HCT116 (cell line): ENCODE measurements around the gene TRMU. TPM values are rescaled to one million over a fixed set of nuclear protein-coding genes. Genes with fewer than 3 reads are reported as not detected.

ENCODE experiments used
- ATAC-seq: fragments of 200-7000 bp; cut with Tn5 transposase; 2 replicates; pipeline ENCODE4 v1.9.1; 2020; ENCODE audit warnings: mild to moderate bottlenecking, moderate library complexity
- BruUV-seq: library from RNA; stranded (reverse); fragments of 400-500 nt; replicated peaks from 2 replicates; lab custom pipeline; 2021; lab: Mats Ljungman, UMichigan
- CTCF ChIA-PET: fragments of 300-600 bp; sonication (Branson Sonifier 250); formaldehyde crosslinking; loops from one replicate; lab custom pipeline; 2021; ENCODE audit warnings: antibody characterized with exemption; lab: Charles Lee
- POLR2A ChIA-PET: fragments of 300-600, 350-600 bp; sonication (Branson Sonifier 250); formaldehyde crosslinking; loops from one replicate; lab custom pipeline; 2021; ENCODE audit warnings: antibody characterized with exemption; lab: Charles Lee
- RAD21 ChIA-PET, 2 experiments: fragments of 300-600 bp; sonication (Branson Sonifier 250); formaldehyde crosslinking; loops; one replicate each; lab custom pipeline; 2023; ENCODE audit warnings: low total read pairs in 2 of 2; ENCODE audit not compliant: uncharacterized antibody in 2 of 2, unreplicated experiment in 2 of 2, low non-redundant PET in 1 of 2; lab: Charles Lee
- DNase-seq: peaks from one replicate; pipeline ENCODE4 v3.0.0-alpha.2; 2010; ENCODE audit warnings: low read depth, low spot score
- H2AFZ ChIP-seq: fragments of 200-600 bp; shearing (Covaris generic), sonication (generic); 2 replicates; pipeline ENCODE4 v1.6.1; 2017; ENCODE audit warnings: low read depth, mixed run types, mixed read lengths, antibody characterized with exemption, low read length; ENCODE audit not compliant: poor library complexity, severe bottlenecking
- H3K27ac ChIP-seq: 2 replicates; pipeline ENCODE4 v1.5.1; 2012; ENCODE audit warnings: low read depth, low read length
- H3K27me3 ChIP-seq: fragments of 200-600 bp; sonication (generic); 2 replicates; pipeline ENCODE4 v1.6.1; 2016; ENCODE audit warnings: mixed run types, low read length, mixed read lengths; ENCODE audit not compliant: insufficient read depth
- H3K36me3 ChIP-seq, 2 experiments: fragments of 200-500 bp in 1 of 2; fragments of 200-600 bp in 1 of 2; sonication (Bioruptor generic) in 1 of 2; sonication (generic) in 1 of 2; 2 replicates each; pipeline versions ENCODE4 v1.5.1 to v1.6.1; 2014 to 2016; ENCODE audit warnings: low read length in 2 of 2, inconsistent platforms in 1 of 2, mixed read lengths in 1 of 2, mixed run types in 1 of 2; ENCODE audit not compliant: insufficient read depth in 2 of 2, control insufficient read depth in 1 of 2
- H3K4me1 ChIP-seq, 2 experiments: fragments of 200-600 bp in 1 of 2; sonication (generic) in 1 of 2; 2 replicates each; pipeline versions ENCODE4 v1.5.1 to v1.6.1; 2012 to 2017; ENCODE audit warnings: low read length in 2 of 2, inconsistent platforms in 1 of 2, mild to moderate bottlenecking in 1 of 2, mixed read lengths in 1 of 2, mixed run types in 1 of 2, moderate library complexity in 1 of 2; ENCODE audit not compliant: insufficient read depth in 2 of 2, control insufficient read depth in 1 of 2
- H3K4me2 ChIP-seq: fragments of 200-600 bp; sonication (generic); 2 replicates; pipeline ENCODE4 v1.6.1; 2017; ENCODE audit warnings: mixed run types, low read length, mixed read lengths
- H3K4me3 ChIP-seq, 2 experiments: fragments of 200-600 bp in 1 of 2; sonication (generic) in 1 of 2; replicated peaks in 1 of 2; 2 replicates each; pipeline ENCODE4 v1.5.1; 2011 to 2016; ENCODE audit warnings: low read length in 2 of 2, control low read depth in 1 of 2, low read depth in 1 of 2, mild to moderate bottlenecking in 1 of 2, mixed read lengths in 1 of 2, mixed run types in 1 of 2
- H3K79me2 ChIP-seq: fragments of 200-600 bp; sonication (generic); 2 replicates; pipeline ENCODE4 v1.6.1; 2017; ENCODE audit warnings: mild to moderate bottlenecking, mixed run types, low read length, moderate library complexity, mixed read lengths; ENCODE audit not compliant: insufficient read depth
- H3K9ac ChIP-seq: fragments of 200-600 bp; sonication (generic); 2 replicates; pipeline ENCODE4 v1.6.1; 2016; ENCODE audit warnings: low read length, mixed read lengths
- H3K9me2 ChIP-seq: fragments of 200-600 bp; sonication (generic), shearing (Covaris generic); 2 replicates; pipeline ENCODE4 v1.6.1; 2017; ENCODE audit warnings: mixed run types, mild to moderate bottlenecking, moderate library complexity; ENCODE audit not compliant: insufficient read depth
- H3K9me3 ChIP-seq, 2 experiments: fragments of 200-500 bp in 1 of 2; fragments of 200-600 bp in 1 of 2; sonication (Bioruptor generic) in 1 of 2; sonication (generic) in 1 of 2; 2 replicates each; pipeline ENCODE4 v1.6.1; 2014 to 2017; ENCODE audit warnings: low read length in 2 of 2, mixed read lengths in 2 of 2, inconsistent platforms in 1 of 2, low read depth in 1 of 2, mild to moderate bottlenecking in 1 of 2, mixed run types in 1 of 2, moderate library complexity in 1 of 2; ENCODE audit not compliant: control insufficient read depth in 1 of 2, insufficient read depth in 1 of 2
- H4K20me1 ChIP-seq: fragments of 200-600 bp; sonication (generic), shearing (Covaris generic); 2 replicates; pipeline ENCODE4 v1.6.1; 2017; ENCODE audit warnings: mixed run types, mild to moderate bottlenecking, moderate library complexity; ENCODE audit not compliant: insufficient read depth
- CBX3 ChIP-seq: IDR thresholded peaks from 2 replicates; pipeline ENCODE4 v1.6.1; 2012; ENCODE audit warnings: low read depth
- CEBPB ChIP-seq: IDR thresholded peaks from 2 replicates; pipeline ENCODE4 v1.6.1; 2012; ENCODE audit warnings: low read depth
- EZH2 ChIP-seq: fragments of 200-600 bp; sonication (generic); IDR thresholded peaks from 2 replicates; pipeline ENCODE4 v1.6.1; 2017; ENCODE audit warnings: antibody characterized with exemption, mixed run types
- EZH2phosphoT487 ChIP-seq: fragments of 200-600 bp; IDR thresholded peaks from 2 replicates; pipeline ENCODE4 v1.6.1; 2018; ENCODE audit warnings: antibody characterized with exemption, borderline replicate concordance
- FOSL1 ChIP-seq: IDR thresholded peaks from 2 replicates; pipeline ENCODE4 v1.6.1; 2012; ENCODE audit warnings: low read depth
- JUND ChIP-seq: IDR thresholded peaks from 2 replicates; pipeline ENCODE4 v1.6.1; 2012
- RAD21 ChIP-seq: IDR thresholded peaks from 2 replicates; pipeline ENCODE4 v1.6.1; 2012; ENCODE audit warnings: low read depth, mild to moderate bottlenecking
- intact Hi-C: fragments of 100-400 bp; cut with micrococcal nuclease; formaldehyde crosslinking; loops from 2 replicates; pipeline ENCODE4 v1.10.0; 2022
- total RNA-seq: library from RNA; stranded (reverse); gene quantifications from one replicate; pipeline ENCODE4 v1.2.1, GENCODE V29; 2021; ENCODE audit not compliant: unreplicated experiment
- TF ChIP-seq, protein P1 (sequence below): IDR thresholded peaks from 2 replicates; pipeline ENCODE4 v1.6.1; 2011; ENCODE audit warnings: mild to moderate bottlenecking, low read length, moderate library complexity; ENCODE audit not compliant: insufficient replicate concordance; ENCODE audit errors: extremely low read depth
- TF ChIP-seq, protein P2 (sequence below): IDR thresholded peaks from 2 replicates; pipeline ENCODE4 v1.6.1; 2012

TRMU gene
- total RNA-seq, 1 experiment from 2014 or later = 65.4 TPM

DNA sequence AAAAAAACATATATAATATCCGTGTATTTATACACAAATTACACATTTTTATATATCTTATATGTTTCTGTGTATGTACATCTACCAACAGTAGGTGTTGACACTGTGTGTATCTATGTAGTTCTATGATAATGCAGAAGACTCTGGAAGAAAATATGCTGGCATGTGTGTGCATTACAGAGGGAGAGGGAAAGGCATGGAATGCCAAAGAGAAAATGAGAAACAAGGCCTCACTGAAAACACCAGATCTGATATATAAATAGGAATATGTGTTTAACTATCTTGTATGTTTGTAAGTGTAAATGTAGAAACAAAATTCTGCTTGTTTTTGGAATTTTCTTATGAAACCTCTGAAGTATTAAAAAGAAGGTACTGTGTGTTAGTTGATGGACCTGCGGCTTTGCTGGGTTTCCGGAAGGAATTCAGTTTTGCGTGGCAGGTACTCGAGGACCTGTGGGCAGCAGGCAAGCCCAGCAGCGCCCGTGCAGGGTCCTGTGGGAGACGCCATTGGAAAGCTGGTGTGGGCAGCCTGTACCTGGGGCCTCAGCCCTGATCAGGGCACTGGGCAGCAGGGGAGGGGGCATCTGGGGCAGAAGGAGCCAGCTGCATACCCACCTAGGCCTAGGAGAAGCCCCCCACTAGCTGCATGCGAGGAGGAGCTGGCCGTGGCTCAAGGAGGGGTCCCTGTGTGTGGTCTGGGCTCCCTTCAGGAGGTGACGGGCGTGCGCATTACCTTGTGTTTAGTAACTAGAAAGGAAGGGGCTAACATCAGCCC lies 7.6 kb upstream of the TRMU start:
- no peak overlapping the region for H3K9ac ChIP-seq
- H3K4me1 ChIP-seq = no peaks in the 10 kb centered on the region
- H3K9me2 ChIP-seq = no peaks in the 10 kb centered on the region
- CTCF ChIA-PET = no interaction called here
- intact Hi-C loops = no loop called here
- H3K79me2 ChIP-seq = no peaks in the 10 kb centered on the region
- DNase-seq = no peak
- H3K27ac ChIP-seq = no peak overlapping the region
- no TSS peak for BruUV-seq
- H4K20me1 ChIP-seq = no peaks in the 10 kb centered on the region
- peaks cover 36 to 39% of the 10 kb centered on the region in 2 experiments; a peak in 3 of 4 replicates for H3K36me3 ChIP-seq
- TF ChIP-seq CEBPB = no peak
- TF ChIP-seq, protein P1, sequence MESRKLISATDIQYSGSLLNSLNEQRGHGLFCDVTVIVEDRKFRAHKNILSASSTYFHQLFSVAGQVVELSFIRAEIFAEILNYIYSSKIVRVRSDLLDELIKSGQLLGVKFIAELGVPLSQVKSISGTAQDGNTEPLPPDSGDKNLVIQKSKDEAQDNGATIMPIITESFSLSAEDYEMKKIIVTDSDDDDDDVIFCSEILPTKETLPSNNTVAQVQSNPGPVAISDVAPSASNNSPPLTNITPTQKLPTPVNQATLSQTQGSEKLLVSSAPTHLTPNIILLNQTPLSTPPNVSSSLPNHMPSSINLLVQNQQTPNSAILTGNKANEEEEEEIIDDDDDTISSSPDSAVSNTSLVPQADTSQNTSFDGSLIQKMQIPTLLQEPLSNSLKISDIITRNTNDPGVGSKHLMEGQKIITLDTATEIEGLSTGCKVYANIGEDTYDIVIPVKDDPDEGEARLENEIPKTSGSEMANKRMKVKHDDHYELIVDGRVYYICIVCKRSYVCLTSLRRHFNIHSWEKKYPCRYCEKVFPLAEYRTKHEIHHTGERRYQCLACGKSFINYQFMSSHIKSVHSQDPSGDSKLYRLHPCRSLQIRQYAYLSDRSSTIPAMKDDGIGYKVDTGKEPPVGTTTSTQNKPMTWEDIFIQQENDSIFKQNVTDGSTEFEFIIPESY = no peak
- TF ChIP-seq, all 23 proteins: peak for 0
- Histone ChIP-seq H3K9me3 (no peaks in the 10 kb centered on the region), H3K4me2 (no peak overlapping the region), H3K27me3 (no peaks in the 10 kb centered on the region), H3K4me3 (no peak overlapping the region), H2AFZ (no peak overlapping the region)
- ATAC-seq = no peak
- ChIA-PET POLR2A (no interaction called here), RAD21 (no interaction called here)

DNA sequence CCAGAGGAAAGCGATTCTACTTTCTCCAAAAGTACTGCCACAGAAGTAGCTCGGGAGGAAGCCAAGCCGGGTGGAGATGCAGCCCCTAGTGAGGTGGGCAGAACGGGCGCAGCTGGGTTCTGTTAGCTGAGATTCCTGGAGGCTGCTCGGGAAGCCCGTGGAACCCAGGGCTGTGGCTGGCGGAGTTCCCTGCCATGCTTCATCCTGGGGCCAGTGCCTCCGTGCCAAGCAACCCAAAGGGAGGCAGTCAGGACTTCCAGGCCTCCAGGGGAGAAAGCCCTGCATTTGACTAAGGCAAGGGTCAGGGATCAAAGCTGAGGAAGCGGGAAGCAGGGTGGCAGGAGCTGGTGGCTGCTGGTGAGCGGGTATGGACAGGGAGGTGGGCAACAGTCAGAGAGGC lies 6.7 kb upstream of the TRMU start:
- RAD21 ChIA-PET = no interaction called here
- BruUV-seq = no TSS peak
- peaks cover 36 to 39% of the 10 kb centered on the region in 2 experiments; a peak in 3 of 4 replicates for H3K36me3 ChIP-seq
- no peak overlapping the region for H2AFZ ChIP-seq
- TF ChIP-seq EZH2phosphoT487 (no peak), EZH2 (no peak), FOSL1 (no peak), CBX3 (no peak), RAD21 (no peak), JUND (no peak), CEBPB (no peak)
- TF ChIP-seq, protein P2, sequence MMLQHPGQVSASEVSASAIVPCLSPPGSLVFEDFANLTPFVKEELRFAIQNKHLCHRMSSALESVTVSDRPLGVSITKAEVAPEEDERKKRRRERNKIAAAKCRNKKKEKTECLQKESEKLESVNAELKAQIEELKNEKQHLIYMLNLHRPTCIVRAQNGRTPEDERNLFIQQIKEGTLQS = no peak
- H3K27ac ChIP-seq = no peak overlapping the region
- CTCF ChIA-PET = no interaction called here
- H3K27me3 ChIP-seq = no peaks in the 10 kb centered on the region
- H3K9ac ChIP-seq = no peak overlapping the region
- intact Hi-C loops = no loop called here
- no peak for DNase-seq
- H4K20me1 ChIP-seq = no peaks in the 10 kb centered on the region
- no peaks in the 10 kb centered on the region for H3K4me1 ChIP-seq
- H3K4me2 ChIP-seq = no peak overlapping the region
- H3K4me3 ChIP-seq = no peak overlapping the region
- no peaks in the 10 kb centered on the region for H3K79me2 ChIP-seq
- POLR2A ChIA-PET = no interaction called here
- no peaks in the 10 kb centered on the region for H3K9me3 ChIP-seq
- no peak for ATAC-seq
- H3K9me2 ChIP-seq = no peaks in the 10 kb centered on the region
